B cell (primary cell): ENCODE measurements around the gene TMSB4X. TPM values are rescaled to one million over a fixed set of nuclear protein-coding genes. Genes with fewer than 3 reads are reported as not detected.

Experiments
- ATAC-seq: fragments of 200-7000 bp; cut with Tn5 transposase; one replicate; pipeline ENCODE4 v1.10.0; 2021; ENCODE audit warnings: low read depth, mild to moderate bottlenecking, moderate number of reproducible peaks, moderate library complexity
- CTCF ChIA-PET: fragments of 350-600 bp; sonication (Branson Sonifier 250); formaldehyde crosslinking; loops from one replicate; lab custom pipeline; 2021; ENCODE audit warnings: antibody characterized with exemption, inconsistent platforms; lab: Charles Lee
- POLR2A ChIA-PET: fragments of 350-600 bp; sonication (Branson Sonifier 250); formaldehyde crosslinking; loops from one replicate; lab custom pipeline; 2021; ENCODE audit warnings: antibody characterized with exemption; lab: Charles Lee
- DNase-seq: peaks from one replicate; pipeline ENCODE4 v3.0.0; 2013
- H2AFZ ChIP-seq: 2 replicates; pipeline ENCODE4 v1.6.1; 2012; ENCODE audit warnings: mild to moderate bottlenecking, low read depth, low read length; ENCODE audit not compliant: insufficient read depth, poor library complexity, severe bottlenecking
- H3K27ac ChIP-seq, 2 donors: 1 replicate in 1 of 2; 2 replicates in 1 of 2; pipeline ENCODE4 v1.5.1; 2012 to 2013; ENCODE audit warnings: low read length in 2 of 2, mild to moderate bottlenecking in 2 of 2, moderate library complexity in 1 of 2
- H3K27me3 ChIP-seq, 4 experiments: fragments of 200-600 bp in 1 of 4; sonication (generic) in 1 of 4; replicated peaks in 1 of 4; 1 replicate in 2 of 4; 2 replicates in 2 of 4; pipeline versions ENCODE4 v1.6.1 to v1.7.0; 2013 to 2016; ENCODE audit warnings: low read length in 3 of 4, mild to moderate bottlenecking in 2 of 4, mixed read lengths in 1 of 4, moderate library complexity in 1 of 4; ENCODE audit not compliant: insufficient read depth in 4 of 4, control insufficient read depth in 3 of 4; ENCODE audit errors: control extremely low read depth in 1 of 4
- H3K36me3 ChIP-seq, 2 experiments: replicated peaks in 1 of 2; 1 replicate in 1 of 2; 2 replicates in 1 of 2; pipeline versions ENCODE4 v1.6.1 to v1.7.1; 2013; ENCODE audit warnings: low read length in 1 of 2; ENCODE audit not compliant: insufficient read depth in 2 of 2, control insufficient read depth in 1 of 2; ENCODE audit errors: control extremely low read depth in 1 of 2, extremely low read depth in 1 of 2
- H3K4me1 ChIP-seq, 2 donors: fragments of 200-600 bp in 1 of 2; sonication (generic) in 1 of 2; 1 replicate in 1 of 2; 2 replicates in 1 of 2; pipeline versions ENCODE4 v1.5.1 to v1.6.1; 2013 to 2017; ENCODE audit warnings: low read length in 2 of 2; ENCODE audit not compliant: control insufficient read depth in 2 of 2, insufficient read depth in 2 of 2
- H3K4me2 ChIP-seq: replicated peaks from 2 replicates; pipeline ENCODE3; 2012; ENCODE audit warnings: mild to moderate bottlenecking, low read depth, low read length; ENCODE audit not compliant: poor library complexity, severe bottlenecking
- H3K4me3 ChIP-seq, 5 experiments: fragments of 200-600 bp in 1 of 5; sonication (generic) in 1 of 5; 1 replicate in 3 of 5; 2 replicates in 2 of 5; pipeline versions ENCODE4 v1.5.1 to v1.7.0; 2011 to 2016; ENCODE audit warnings: low read length in 4 of 5, mild to moderate bottlenecking in 4 of 5, low read depth in 2 of 5, control low read depth in 1 of 5, moderate library complexity in 1 of 5; ENCODE audit not compliant: insufficient read depth in 1 of 5; ENCODE audit errors: control extremely low read depth in 1 of 5, extremely low read depth in 1 of 5
- H3K79me2 ChIP-seq: fragments of 200-600 bp; sonication (generic); one replicate; pipeline ENCODE4 v1.6.0; 2016; ENCODE audit warnings: low read length; ENCODE audit not compliant: control insufficient read depth, insufficient read depth
- H3K9ac ChIP-seq: fragments of 200-600 bp; sonication (generic); 2 replicates; pipeline ENCODE4 v1.6.1; 2017; ENCODE audit warnings: mild to moderate bottlenecking, low read length, moderate library complexity
- H3K9me3 ChIP-seq, 3 donors: one replicate each; pipeline versions ENCODE4 v1.6.1 to v1.7.1; 2013; ENCODE audit warnings: low read length in 2 of 3; ENCODE audit not compliant: control insufficient read depth in 2 of 3, insufficient read depth in 1 of 3; ENCODE audit errors: control extremely low read depth in 1 of 3
- H4K20me1 ChIP-seq: 2 replicates; pipeline ENCODE4 v1.6.0; 2012; ENCODE audit warnings: mild to moderate bottlenecking, low read length; ENCODE audit not compliant: insufficient read depth, control insufficient read depth, poor library complexity, severe bottlenecking
- H3K27ac Mint-ChIP-seq: one replicate; pipeline ENCODE4 v1.8.0; 2021; ENCODE audit warnings: mixed read lengths
- H3K27me3 Mint-ChIP-seq: one replicate; pipeline ENCODE4 v1.8.0; 2021; ENCODE audit warnings: mixed read lengths
- H3K4me1 Mint-ChIP-seq: one replicate; pipeline ENCODE4 v1.8.0; 2021; ENCODE audit warnings: mixed read lengths
- H3K4me3 Mint-ChIP-seq: one replicate; pipeline ENCODE4 v1.8.0; 2021; ENCODE audit warnings: mixed read lengths
- H3K9me3 Mint-ChIP-seq: one replicate; pipeline ENCODE4 v1.8.0; 2022; ENCODE audit warnings: mixed read lengths; ENCODE audit not compliant: insufficient read depth
- CTCF ChIP-seq: fragments of 200-600 bp; IDR thresholded peaks from one replicate; pipeline ENCODE4 v1.8.0; 2022; ENCODE audit warnings: antibody characterized with exemption, mild to moderate bottlenecking
- EZH2 ChIP-seq: IDR thresholded peaks from 2 replicates; pipeline ENCODE4 v1.6.1; 2012; ENCODE audit warnings: borderline replicate concordance, low read depth, mild to moderate bottlenecking, moderate library complexity, low read length; ENCODE audit not compliant: insufficient read depth, poor library complexity, severe bottlenecking
- WGBS: methylation state at CpG from one replicate; pipeline ENCODE4 v1.1.5; 2013; ENCODE audit warnings: missing lambda C conversion rate; ENCODE audit not compliant: insufficient coverage; 5-methylcytosine and 5-hydroxymethylcytosine counted together
- intact Hi-C: fragments of 100-400 bp; cut with micrococcal nuclease; formaldehyde crosslinking; loops from one replicate; pipeline ENCODE4 v1.10.0; 2022
- polyA plus RNA-seq: library from polyadenylated mRNA; depleted of rRNA; stranded (reverse); fragments of >200 nt; gene quantifications from 2 replicates; pipeline ENCODE4 v1.2.3, GENCODE V29; 2012
- total RNA-seq, 2 donors: library from RNA; stranded (reverse); fragments of 120-200 nt in 1 of 2; gene quantifications; 1 replicate in 1 of 2; 2 replicates in 1 of 2; pipeline versions ENCODE4 v1.2.3 to v1.2.4, GENCODE V29; 2013 to 2022

Gene TMSB4X
- total and polyA plus RNA-seq, 2 donors (not counting 1 experiment from before 2014, with no cell fraction given): 2,550 to 4,850 TPM

- Mint-ChIP-seq H3K4me3 (no peak overlapping the region), H3K27me3 (no peaks in the 10 kb centered on the region), H3K9me3 (no peaks in the 10 kb centered on the region), H3K27ac (peak overlapping the region; percentile 70), H3K4me1 (peaks cover 75% of the 10 kb centered on the region)
- Histone ChIP-seq H3K36me3 (no peaks in the 10 kb centered on the region), H3K9ac (no peak overlapping the region), H3K4me2 (no peak overlapping the region), H3K79me2 (peaks cover 8% of the 10 kb centered on the region), H3K4me3 (no peak overlapping the region), H3K9me3 (no peaks in the 10 kb centered on the region), H3K27ac (no peak overlapping the region), H3K4me1 (peaks cover 68 to 76% of the 10 kb centered on the region in 2 donors), H4K20me1 (no peaks in the 10 kb centered on the region), H2AFZ (no peak overlapping the region), H3K27me3 (peaks cover 0 to 5% (median 0%) of the 10 kb centered on the region in 4 experiments)
- ATAC-seq: no peak
- WGBS: 100% methylated on average over 1 of the region's 2 CpGs
- CTCF ChIA-PET: interaction anchor here (1.4 to 2.8 kb wide), 2 partner anchors 82 to 477 kb away, joined by 4 to 8 read pairs; no protein-coding TSS in a partner anchor
- intact Hi-C loops: no loop called here
- no peak for TF ChIP-seq CTCF
- TF ChIP-seq EZH2: no peak
- POLR2A ChIA-PET: no interaction called here
- no peak for DNase-seq
Measured at GRCh38 chrX:13010546-13010945, 35.6 kb downstream of the TMSB4X start.

- intact Hi-C loops: no loop called here
- Histone ChIP-seq H3K9me3 (no peaks in the 10 kb centered on the region), H3K79me2 (peaks cover 11% of the 10 kb centered on the region), H3K36me3 (no peaks in the 10 kb centered on the region), H3K4me2 (peak overlapping the region; percentile 39), H3K27ac (peak overlapping the region; percentile 61 to 68), H3K9ac (peak overlapping the region; percentile 20), H2AFZ (peak overlapping the region; percentile 1), H3K27me3 (peaks cover 0 to 5% (median 0%) of the 10 kb centered on the region in 4 experiments), H3K4me1 (peaks cover 55 to 64% of the 10 kb centered on the region in 2 donors), H3K4me3 (peak overlapping the region in 2 of 5 experiments; percentile 16 to 42), H4K20me1 (no peaks in the 10 kb centered on the region)
- ChIA-PET POLR2A (interaction anchor here (1.0 to 1.8 kb wide), 4 partner anchors 36 to 79 kb away, joined by 3 to 7 read pairs (median 5); partner anchors contain the start of gene TMSB4X), CTCF (interaction anchor here (0.8 to 2.1 kb wide), 7 partner anchors 9 to 79 kb away, joined by 3 to 8 read pairs (median 4); no protein-coding TSS in a partner anchor)
- H3K4me3 Mint-ChIP-seq: peak overlapping the region; percentile 42
- TF ChIP-seq CTCF (no peak), EZH2 (no peak)
- no CpG with 5 or more reads among the region's 8 CpGs for WGBS
- ATAC-seq: peak; percentile 94
- H3K9me3 Mint-ChIP-seq: no peaks in the 10 kb centered on the region
- no peaks in the 10 kb centered on the region for H3K27me3 Mint-ChIP-seq
- peak; percentile 72 for DNase-seq
- H3K27ac Mint-ChIP-seq: peak overlapping the region; percentile 82
- H3K4me1 Mint-ChIP-seq: peaks cover 63% of the 10 kb centered on the region
Measured at GRCh38 chrX:13013363-13014110, 38.6 kb downstream of the TMSB4X start.
